IPS-18c (cell line): Measurements from ENCODE around the gene UBE3C.

Source experiments
- H3K4me3 ChIP-seq: 2 replicates; pipeline ENCODE4 v1.7.0; 2013; ENCODE audit warnings: low read depth, mild to moderate bottlenecking, low read length, moderate library complexity; ENCODE audit not compliant: insufficient read depth
- H3K9me3 ChIP-seq: one replicate; pipeline ENCODE4 v1.6.1; 2013; ENCODE audit warnings: mild to moderate bottlenecking, low read length, moderate library complexity; ENCODE audit not compliant: control insufficient read depth, insufficient read depth

UBE3C gene

GRCh38 chr7:157292258-157292657 is 153.5 kb downstream of the UBE3C start:
- Histone ChIP-seq H3K4me3 (no peak overlapping the region), H3K9me3 (peaks cover 2% of the 10 kb centered on the region)

GRCh38 chr7:157292770-157293412 is 154.2 kb downstream of the UBE3C start:
- Histone ChIP-seq H3K4me3 (no peak overlapping the region), H3K9me3 (peaks cover 2% of the 10 kb centered on the region)

- Histone ChIP-seq H3K4me3 (no peak overlapping the region), H3K9me3 (peaks cover 2% of the 10 kb centered on the region)
These were observed 154.7 kb downstream of the UBE3C start for GRCh38 chr7:157293413-157293788.

- Histone ChIP-seq H3K9me3 (no peaks in the 10 kb centered on the region), H3K4me3 (no peak overlapping the region)
These were observed 156.0 kb downstream of the UBE3C start for GRCh38 chr7:157294773-157295172.

- Histone ChIP-seq H3K4me3 (no peak overlapping the region), H3K9me3 (no peaks in the 10 kb centered on the region)
These were observed 156.6 kb downstream of the UBE3C start for GRCh38 chr7:157295338-157295737.

GRCh38 chr7:157297185-157297584 is 158.5 kb downstream of the UBE3C start:
- Histone ChIP-seq H3K9me3 (no peaks in the 10 kb centered on the region), H3K4me3 (no peak overlapping the region)

- Histone ChIP-seq H3K9me3 (no peaks in the 10 kb centered on the region), H3K4me3 (no peak overlapping the region)
These were observed 160.5 kb downstream of the UBE3C start for GRCh38 chr7:157299317-157299612.

- H3K9me3 ChIP-seq, result no peaks in the 10 kb centered on the region
- no peak overlapping the region for H3K4me3 ChIP-seq
These were observed 161.1 kb downstream of the UBE3C start for GRCh38 chr7:157299613-157300368.

GRCh38 chr7:157300369-157300825 is 161.7 kb downstream of the UBE3C start:
- Histone ChIP-seq H3K9me3 (no peaks in the 10 kb centered on the region), H3K4me3 (no peak overlapping the region)

GRCh38 chr7:157301610-157302120 is 162.9 kb downstream of the UBE3C start:
- H3K9me3 ChIP-seq, result no peaks in the 10 kb centered on the region
- H3K4me3 ChIP-seq, result no peak overlapping the region

GRCh38 chr7:157306846-157307838 is 168.4 kb downstream of the UBE3C start:
- no peak overlapping the region; the same call in 1 of the 2 replicates for H3K4me3 ChIP-seq
- H3K9me3 ChIP-seq, result no peaks in the 10 kb centered on the region

GRCh38 chr7:157309988-157310668 is 171.4 kb downstream of the UBE3C start:
- no peak overlapping the region for H3K4me3 ChIP-seq
- H3K9me3 ChIP-seq, result peaks cover 2% of the 10 kb centered on the region

- Histone ChIP-seq H3K4me3 (no peak overlapping the region), H3K9me3 (peaks cover 2% of the 10 kb centered on the region)
These were observed 172.0 kb downstream of the UBE3C start for GRCh38 chr7:157310676-157311185.

GRCh38 chr7:157312941-157313340 is 174.2 kb downstream of the UBE3C start:
- peaks cover 2% of the 10 kb centered on the region for H3K9me3 ChIP-seq

GRCh38 chr7:157313645-157314044 is 174.9 kb downstream of the UBE3C start:
- Histone ChIP-seq H3K4me3 (no peak overlapping the region), H3K9me3 (peaks cover 2% of the 10 kb centered on the region)

More at GRCh38 chr7:157312941-157313340, 174.2 kb downstream of the UBE3C start:
- no peak overlapping the region for H3K4me3 ChIP-seq

- peaks cover 2% of the 10 kb centered on the region for H3K9me3 ChIP-seq
- no peak overlapping the region for H3K4me3 ChIP-seq
These were observed 179.4 kb downstream of the UBE3C start for GRCh38 chr7:157318015-157318706.
